HFF-Myc (cell line): ENCODE data around the gene WWOX.

Experiments used
- DNase-seq: peaks from one replicate; pipeline ENCODE4 v3.0.0-alpha.2; 2011; ENCODE audit warnings: low read depth; ENCODE audit errors: extremely low read depth
- H3K4me3 ChIP-seq: replicated peaks from 2 replicates; pipeline ENCODE4 v1.5.1; 2011; ENCODE audit warnings: low read depth, mild to moderate bottlenecking, control low read depth, low read length
- TF ChIP-seq, protein P1 (sequence below): IDR thresholded peaks from 2 replicates; pipeline ENCODE4 v1.5.1; 2012; ENCODE audit warnings: mild to moderate bottlenecking, low read depth, low read length, control low read depth; ENCODE audit errors: missing control alignments

WWOX gene

DNA sequence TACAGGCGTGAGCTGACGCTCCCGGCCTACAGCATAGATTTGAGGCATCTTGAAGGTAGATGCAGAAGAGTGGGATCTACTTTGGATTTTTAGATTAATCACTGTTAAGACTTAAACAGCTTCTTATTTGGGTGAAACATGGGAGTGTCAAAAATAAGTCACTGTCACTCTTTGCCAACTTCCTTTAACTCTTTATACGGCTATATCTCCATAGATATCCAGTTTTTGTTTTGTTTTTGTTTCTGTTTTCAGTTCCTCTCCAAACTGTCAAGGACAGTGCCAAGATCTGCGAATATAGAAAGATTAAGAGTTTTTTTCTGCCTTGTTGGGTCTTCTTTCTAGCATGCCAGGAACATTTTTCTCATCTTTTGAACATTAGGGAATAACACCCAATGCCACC lies 706.1 kb downstream of the WWOX start:
- no peak for DNase-seq
- TF ChIP-seq, protein P1, sequence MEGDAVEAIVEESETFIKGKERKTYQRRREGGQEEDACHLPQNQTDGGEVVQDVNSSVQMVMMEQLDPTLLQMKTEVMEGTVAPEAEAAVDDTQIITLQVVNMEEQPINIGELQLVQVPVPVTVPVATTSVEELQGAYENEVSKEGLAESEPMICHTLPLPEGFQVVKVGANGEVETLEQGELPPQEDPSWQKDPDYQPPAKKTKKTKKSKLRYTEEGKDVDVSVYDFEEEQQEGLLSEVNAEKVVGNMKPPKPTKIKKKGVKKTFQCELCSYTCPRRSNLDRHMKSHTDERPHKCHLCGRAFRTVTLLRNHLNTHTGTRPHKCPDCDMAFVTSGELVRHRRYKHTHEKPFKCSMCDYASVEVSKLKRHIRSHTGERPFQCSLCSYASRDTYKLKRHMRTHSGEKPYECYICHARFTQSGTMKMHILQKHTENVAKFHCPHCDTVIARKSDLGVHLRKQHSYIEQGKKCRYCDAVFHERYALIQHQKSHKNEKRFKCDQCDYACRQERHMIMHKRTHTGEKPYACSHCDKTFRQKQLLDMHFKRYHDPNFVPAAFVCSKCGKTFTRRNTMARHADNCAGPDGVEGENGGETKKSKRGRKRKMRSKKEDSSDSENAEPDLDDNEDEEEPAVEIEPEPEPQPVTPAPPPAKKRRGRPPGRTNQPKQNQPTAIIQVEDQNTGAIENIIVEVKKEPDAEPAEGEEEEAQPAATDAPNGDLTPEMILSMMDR, result no peak
- no peak overlapping the region for H3K4me3 ChIP-seq

GRCh38 chr16:78811247-78811646 lies 711.8 kb downstream of the WWOX start:
- H3K4me3 ChIP-seq, result no peak overlapping the region
- TF ChIP-seq, protein P1, result no peak
- DNase-seq, result no peak

DNA sequence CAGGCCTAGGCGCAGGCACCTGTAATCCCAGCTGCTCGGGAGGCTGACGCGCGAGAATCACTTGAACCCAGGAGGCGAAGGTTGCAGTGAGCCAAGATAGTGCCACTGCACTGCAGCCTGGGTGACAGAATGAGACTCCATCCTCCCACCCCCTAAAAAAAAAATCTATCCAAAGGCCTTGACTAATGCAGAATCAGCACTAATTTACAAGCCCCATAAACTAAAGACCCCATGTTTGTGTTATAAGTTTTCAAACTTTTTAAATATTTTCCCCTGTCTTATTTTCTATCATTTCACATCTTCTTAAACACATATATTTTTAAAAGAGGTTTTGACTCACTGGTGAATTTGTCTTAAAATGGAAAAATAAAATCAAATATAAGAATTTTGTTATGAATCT lies 713.1 kb downstream of the WWOX start:
- DNase-seq, result no peak
- TF ChIP-seq, protein P1, result no peak
- H3K4me3 ChIP-seq, result no peak overlapping the region

GRCh38 chr16:78813661-78814311 lies 714.3 kb downstream of the WWOX start:
- no peak for DNase-seq
- TF ChIP-seq, protein P1, result no peak

GRCh38 chr16:78815713-78816112 lies 716.3 kb downstream of the WWOX start:
- H3K4me3 ChIP-seq, result no peak overlapping the region

More at GRCh38 chr16:78813661-78814311, 714.3 kb downstream of the WWOX start:
- H3K4me3 ChIP-seq, result no peak overlapping the region

DNA sequence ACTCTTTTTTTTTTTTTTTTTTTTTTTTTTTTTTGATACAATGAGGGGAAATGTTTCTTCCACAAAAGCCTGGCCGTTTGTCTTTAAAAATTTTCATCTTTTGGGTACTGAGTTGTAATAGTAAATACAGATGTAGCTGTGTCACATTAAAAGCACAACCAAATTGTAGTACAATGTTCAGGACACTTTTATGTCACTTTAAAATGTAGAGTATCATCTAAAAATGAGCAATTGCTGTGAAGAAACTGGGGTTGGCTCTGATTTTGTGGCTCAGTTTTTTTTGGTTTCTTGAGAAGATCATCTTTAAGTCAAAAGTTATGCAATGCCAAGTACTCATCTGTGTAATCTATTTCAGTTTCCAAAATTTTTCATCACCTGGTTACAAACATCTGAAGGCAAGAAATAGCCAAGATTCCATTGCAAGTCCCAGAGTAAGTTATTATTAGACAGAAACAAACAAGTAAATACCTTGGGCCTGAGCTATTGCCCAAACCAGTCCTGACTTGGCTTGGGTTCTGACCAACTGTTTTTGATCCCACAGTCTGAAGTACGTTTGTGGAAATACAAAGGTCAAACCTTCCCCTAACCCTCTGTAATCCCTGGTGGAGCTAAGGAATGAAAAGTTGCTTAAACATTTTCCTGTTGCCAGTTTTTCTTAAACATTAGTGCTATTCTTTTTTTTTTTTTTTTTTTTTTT lies 717.2 kb downstream of the WWOX start:
- DNase-seq, result no peak
- no peak overlapping the region for H3K4me3 ChIP-seq
- TF ChIP-seq, protein P1, result no peak

More at GRCh38 chr16:78815713-78816112, 716.3 kb downstream of the WWOX start:
- no peak for DNase-seq
- TF ChIP-seq, protein P1, result no peak
